Measurements from ENCODE around the gene F8.
"Not testable (repeated sequence)": the region's sequence is repeated elsewhere in the genome, so short reads cannot be mapped to it uniquely, and the experiment has no call there.

F8 gene

GRCh38 chrX:154855256-154855655, 167.3 kb downstream of the F8 start:
- no peak for DNase-seq

- no peak for DNase-seq
Observed at GRCh38 chrX:154850957-154851611, 171.4 kb downstream of the F8 start.

GRCh38 chrX:154840856-154841255, 181.7 kb downstream of the F8 start:
- DNase-seq = no peak

GRCh38 chrX:154836163-154836562, 186.4 kb downstream of the F8 start:
- DNase-seq = no peak

- DNase-seq = no peak
Observed at GRCh38 chrX:154834562-154834961, 188.0 kb downstream of the F8 start, which contains the start of gene SMIM9. Gene SMIM9, minus strand, starts transcription at chrX:154834662. Its CDS starts 3,806 bp downstream, at chrX:154830856.

GRCh38 chrX:154833746-154834274, 188.7 kb downstream of the F8 start:
- DNase-seq = no peak

- no peak for DNase-seq
Observed at GRCh38 chrX:154829926-154830442, 192.5 kb downstream of the F8 start.

GRCh38 chrX:154829134-154829533, 193.4 kb downstream of the F8 start:
- no peak for DNase-seq

GRCh38 chrX:154828016-154828408, 194.5 kb downstream of the F8 start:
- DNase-seq = no peak

GRCh38 chrX:154827194-154828015, 195.1 kb downstream of the F8 start:
- no peak for DNase-seq

- DNase-seq = not testable (repeated sequence)
Observed at GRCh38 chrX:154825586-154825985, 196.9 kb downstream of the F8 start.

GRCh38 chrX:154824638-154825037, 197.9 kb downstream of the F8 start:
- no peak for DNase-seq

- no peak for DNase-seq
Observed at GRCh38 chrX:154822029-154822428, 200.5 kb downstream of the F8 start.

GRCh38 chrX:154821523-154821922, 201.0 kb downstream of the F8 start:
- no peak for DNase-seq

GRCh38 chrX:154819771-154820341, 202.7 kb downstream of the F8 start:
- DNase-seq = no peak

- DNase-seq = no peak
Observed at GRCh38 chrX:154818916-154819770, 203.4 kb downstream of the F8 start.

- not testable (repeated sequence) for DNase-seq
Observed at GRCh38 chrX:154817048-154817618, 205.4 kb downstream of the F8 start.

- not testable (repeated sequence) for DNase-seq
Observed at GRCh38 chrX:154816326-154816898, 206.1 kb downstream of the F8 start.

- no peak for DNase-seq
Observed at GRCh38 chrX:154815274-154815818, 207.2 kb downstream of the F8 start.

- DNase-seq = no peak
Observed at GRCh38 chrX:154813801-154814200, 208.7 kb downstream of the F8 start.

- no peak for DNase-seq
Observed at GRCh38 chrX:154812341-154813101, 210.0 kb downstream of the F8 start.

Data from kidney glomerular epithelial cell (primary cell).